ENCODE data around the gene ZCCHC7.

DNA sequence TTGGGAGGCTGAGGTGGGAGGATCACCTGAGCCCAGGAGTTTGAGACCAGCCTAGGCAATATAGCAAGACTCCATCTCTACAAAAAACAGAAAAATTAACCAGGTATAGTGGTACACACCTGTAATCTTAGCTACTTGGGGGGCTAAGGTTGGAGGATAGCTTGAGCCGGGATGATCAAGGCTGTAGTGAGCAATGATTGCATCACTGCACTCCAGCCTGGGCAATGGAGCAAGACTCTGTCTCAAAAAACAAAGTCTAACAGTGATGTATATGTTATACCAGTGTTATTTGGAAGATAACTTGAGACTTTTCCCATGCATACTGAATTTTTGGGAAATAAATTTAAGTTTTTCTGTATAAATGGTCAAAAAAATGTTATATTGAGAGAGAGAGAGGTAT, 146.3 kb downstream of the ZCCHC7 start:
- TF ChIP-seq CTCF (conservative IDR thresholded peaks at IDR 0.05) (no peak), ZFX (IDR thresholded peaks at IDR 0.05) (no peak)

Data from C4-2B (cell line).